Fibroblast of lung (primary cell): ENCODE measurements around the gene SLC22A17.

Experiments
- EZH2 ChIP-seq: IDR thresholded peaks from 2 replicates; pipeline ENCODE4 v1.5.1; 2012; ENCODE audit warnings: low read length, control low read depth, mild to moderate bottlenecking; ENCODE audit errors: missing control alignments
- TF ChIP-seq, protein P1 (sequence below), 2 donors: IDR thresholded peaks in 1 of 2; conservative IDR thresholded peaks in 1 of 2; 1 replicate in 1 of 2; 2 replicates in 1 of 2; pipeline ENCODE4 v1.5.1; 2011 to 2012; ENCODE audit warnings: low read length in 2 of 2, control low read depth in 1 of 2, inconsistent platforms in 1 of 2, low read depth in 1 of 2, mild to moderate bottlenecking in 1 of 2

DNA sequence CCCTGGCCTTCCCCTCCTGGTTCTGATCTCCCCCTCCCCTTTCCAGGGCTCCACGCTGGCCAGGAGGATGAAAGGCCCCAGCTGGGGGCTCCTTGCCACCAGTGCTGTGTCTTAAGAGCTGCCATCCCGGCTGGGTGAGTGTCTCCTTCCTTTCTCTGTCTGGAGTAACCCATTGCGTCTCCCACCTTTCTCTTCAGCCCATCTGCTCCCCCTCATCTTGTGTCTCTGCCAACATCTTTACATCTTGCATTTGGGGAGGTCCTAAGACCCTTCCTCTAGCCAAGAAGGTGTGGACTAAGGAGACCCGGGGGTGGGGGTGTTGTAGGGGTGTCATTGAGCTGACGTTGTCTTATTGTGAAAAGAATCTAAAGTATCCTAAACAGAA, 45.5 kb downstream of the SLC22A17 start:
- TF ChIP-seq, protein P1, sequence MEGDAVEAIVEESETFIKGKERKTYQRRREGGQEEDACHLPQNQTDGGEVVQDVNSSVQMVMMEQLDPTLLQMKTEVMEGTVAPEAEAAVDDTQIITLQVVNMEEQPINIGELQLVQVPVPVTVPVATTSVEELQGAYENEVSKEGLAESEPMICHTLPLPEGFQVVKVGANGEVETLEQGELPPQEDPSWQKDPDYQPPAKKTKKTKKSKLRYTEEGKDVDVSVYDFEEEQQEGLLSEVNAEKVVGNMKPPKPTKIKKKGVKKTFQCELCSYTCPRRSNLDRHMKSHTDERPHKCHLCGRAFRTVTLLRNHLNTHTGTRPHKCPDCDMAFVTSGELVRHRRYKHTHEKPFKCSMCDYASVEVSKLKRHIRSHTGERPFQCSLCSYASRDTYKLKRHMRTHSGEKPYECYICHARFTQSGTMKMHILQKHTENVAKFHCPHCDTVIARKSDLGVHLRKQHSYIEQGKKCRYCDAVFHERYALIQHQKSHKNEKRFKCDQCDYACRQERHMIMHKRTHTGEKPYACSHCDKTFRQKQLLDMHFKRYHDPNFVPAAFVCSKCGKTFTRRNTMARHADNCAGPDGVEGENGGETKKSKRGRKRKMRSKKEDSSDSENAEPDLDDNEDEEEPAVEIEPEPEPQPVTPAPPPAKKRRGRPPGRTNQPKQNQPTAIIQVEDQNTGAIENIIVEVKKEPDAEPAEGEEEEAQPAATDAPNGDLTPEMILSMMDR (conservative IDR thresholded peaks at IDR 0.05 in 1 of 2, IDR thresholded peaks at IDR 0.05 in 1 of 2; ENCODE audit: low read depth in 1 of 2, low read length in 2 of 2) = no peak
- TF ChIP-seq EZH2 = no peak
